ENCODE measurements around the gene FLT4. TPM values are rescaled to one million over a fixed set of nuclear protein-coding genes. Genes with fewer than 3 reads are reported as not detected.
"Not testable (repeated sequence)": the region's sequence is repeated elsewhere in the genome, so short reads cannot be mapped to it uniquely, and the experiment has no call there.

FLT4 gene
- total RNA-seq, 1 donor from 2014 or later = 3.8 TPM

DNA sequence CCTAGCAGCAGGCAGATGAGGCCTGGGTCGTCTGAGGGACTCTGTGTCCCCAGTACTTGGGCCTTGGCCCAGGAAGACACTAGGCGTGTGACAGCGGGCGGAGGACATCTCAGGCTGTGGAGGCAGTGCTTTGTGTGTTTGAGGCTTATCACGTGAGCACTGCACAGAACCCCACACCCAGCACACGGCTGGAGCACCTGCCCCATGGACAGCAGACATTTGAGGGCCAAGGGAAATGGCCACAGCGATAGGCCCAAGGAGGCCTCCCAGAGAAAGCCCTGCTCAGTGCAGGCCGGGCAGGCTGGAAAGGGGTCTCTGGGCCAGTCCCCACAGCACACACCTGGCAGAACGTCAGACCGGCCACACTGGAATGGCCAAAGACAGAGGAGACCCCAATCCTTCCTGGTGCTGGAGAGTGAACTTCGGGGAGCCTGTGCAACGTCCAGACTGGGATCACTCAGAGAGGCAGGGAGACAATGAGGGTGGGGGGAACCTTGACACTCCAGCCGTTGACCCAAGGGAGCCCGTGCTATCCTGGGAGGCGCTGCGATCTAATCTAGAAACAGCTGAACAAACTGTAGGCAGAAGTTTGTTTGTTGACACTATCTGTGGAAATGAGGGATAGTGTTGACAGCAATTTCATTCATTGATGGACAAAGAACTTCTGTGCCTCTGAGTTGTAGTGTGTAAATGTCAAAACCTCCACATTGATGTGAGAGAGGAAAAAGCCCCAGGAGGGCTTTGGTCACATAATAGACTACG lies 19.6 kb upstream of the FLT4 start:
- DNase-seq (ENCODE audit: low read depth) = no peak
- no peak overlapping the region for H3K4me3 ChIP-seq (ENCODE audit: low read depth, low read length)
- no peak for TF ChIP-seq CTCF (conservative IDR thresholded peaks at IDR 0.05; ENCODE audit: low read depth, low read length)

GRCh38 chr5:180666812-180667211 lies 17.4 kb upstream of the FLT4 start:
- DNase-seq (ENCODE audit: low read depth) = no peak
- H3K4me3 ChIP-seq (ENCODE audit: low read depth, low read length) = no peak overlapping the region
- no peak for TF ChIP-seq CTCF (conservative IDR thresholded peaks at IDR 0.05; ENCODE audit: low read depth, low read length)

DNA sequence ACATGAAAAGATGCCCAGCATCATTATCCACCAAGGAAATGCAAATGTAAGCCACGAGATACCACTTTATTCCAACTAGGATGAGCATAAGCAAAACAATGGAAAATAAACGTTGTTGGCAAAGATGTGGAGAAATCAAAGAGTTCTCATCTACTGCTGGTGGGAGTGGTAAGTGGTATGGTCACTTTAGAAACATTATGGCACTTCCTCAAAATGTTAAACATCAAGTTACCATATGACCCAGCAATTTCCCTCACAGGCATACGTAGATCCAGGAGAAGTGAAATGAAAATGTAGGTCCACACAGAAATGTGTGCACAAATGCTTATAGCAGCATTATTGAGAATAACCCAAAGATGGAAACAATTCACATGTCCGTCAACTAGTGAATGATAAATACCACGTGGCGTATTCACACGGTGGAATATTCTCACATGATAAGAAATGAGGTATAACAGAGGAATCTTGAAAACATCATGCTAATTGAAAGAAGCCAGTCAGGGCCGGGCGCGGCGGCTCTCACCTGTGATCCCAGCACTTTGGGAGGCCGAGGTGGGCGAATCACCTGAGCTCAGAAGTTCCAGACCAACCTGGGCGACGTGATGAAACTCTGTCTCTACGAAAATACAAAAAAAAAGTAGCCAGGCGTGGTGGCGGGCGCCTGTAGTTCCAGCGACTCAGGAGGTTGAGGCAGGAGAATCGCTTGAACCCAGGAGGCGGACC lies 16.4 kb upstream of the FLT4 start:
- TF ChIP-seq CTCF (conservative IDR thresholded peaks at IDR 0.05; ENCODE audit: low read depth, low read length) = no peak
- DNase-seq (ENCODE audit: low read depth) = no peak
- H3K4me3 ChIP-seq (ENCODE audit: low read depth, low read length) = no peak overlapping the region

GRCh38 chr5:180658774-180659564 lies 9.6 kb upstream of the FLT4 start:
- no peak for TF ChIP-seq CTCF (conservative IDR thresholded peaks at IDR 0.05; ENCODE audit: low read depth, low read length)
- no peak overlapping the region for H3K4me3 ChIP-seq (ENCODE audit: low read depth, low read length)
- DNase-seq (ENCODE audit: low read depth) = no peak

- not testable (repeated sequence) for H3K4me3 ChIP-seq (ENCODE audit: low read depth, low read length); DNase-seq (ENCODE audit: low read depth)
Observed at GRCh38 chr5:180655243-180655642, 5.8 kb upstream of the FLT4 start.

- no peak for TF ChIP-seq CTCF (conservative IDR thresholded peaks at IDR 0.05; ENCODE audit: low read depth, low read length)
- no peak for DNase-seq (ENCODE audit: low read depth)
- no peak overlapping the region for H3K4me3 ChIP-seq (ENCODE audit: low read depth, low read length)
Observed at GRCh38 chr5:180652771-180653170, 3.4 kb upstream of the FLT4 start.

DNA sequence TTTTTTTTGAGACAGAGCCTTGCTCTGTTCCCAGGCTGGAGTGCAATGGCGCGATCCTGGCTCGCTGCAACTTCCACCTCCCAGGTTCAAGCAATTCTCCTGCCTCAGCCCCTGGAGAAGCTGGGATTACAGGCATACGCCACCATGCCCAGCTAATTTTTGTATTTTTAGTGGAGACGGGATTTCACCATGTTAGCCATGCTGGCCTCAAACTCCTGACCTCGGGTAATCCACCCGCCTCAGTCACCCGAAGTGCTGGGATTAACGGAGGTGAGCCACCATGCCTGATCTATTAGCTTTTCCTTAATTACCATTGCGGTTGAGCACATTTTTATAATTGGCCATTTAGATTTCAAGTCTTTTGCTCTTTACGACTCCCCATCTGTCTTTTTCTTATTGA lies 2.9 kb upstream of the FLT4 start:
- DNase-seq (ENCODE audit: low read depth) = no peak
- H3K4me3 ChIP-seq (ENCODE audit: low read depth, low read length) = no peak overlapping the region
- TF ChIP-seq CTCF (conservative IDR thresholded peaks at IDR 0.05; ENCODE audit: low read depth, low read length) = no peak

Measured in epithelial cell of proximal tubule (primary cell).